GM12875 (cell line): Measurements from ENCODE around the gene CCDC82.

ENCODE experiments used
- H3K4me3 ChIP-seq: one replicate; pipeline ENCODE4 v1.5.1; 2011; ENCODE audit warnings: low read depth, low read length, control low read depth
- CTCF ChIP-seq: IDR thresholded peaks from 2 replicates; pipeline ENCODE4 v1.5.1; 2011; ENCODE audit warnings: low read depth, mild to moderate bottlenecking, control low read depth, inconsistent platforms, low read length, moderate library complexity, borderline replicate concordance; ENCODE audit not compliant: insufficient read depth

The CCDC82 gene

GRCh38 chr11:96329855-96330510, 59.7 kb downstream of the CCDC82 start:
- no peak for TF ChIP-seq CTCF

GRCh38 chr11:96329419-96329818, 60.3 kb downstream of the CCDC82 start:
- no peak for TF ChIP-seq CTCF
- no peak overlapping the region for H3K4me3 ChIP-seq

More at GRCh38 chr11:96329855-96330510, 59.7 kb downstream of the CCDC82 start:
- H3K4me3 ChIP-seq = no peak overlapping the region

GRCh38 chr11:96328395-96329010, 61.2 kb downstream of the CCDC82 start:
- TF ChIP-seq CTCF = no peak
- H3K4me3 ChIP-seq = no peak overlapping the region

- TF ChIP-seq CTCF = no peak
- H3K4me3 ChIP-seq = no peak overlapping the region
Measured at GRCh38 chr11:96326959-96327358, 62.8 kb downstream of the CCDC82 start.

GRCh38 chr11:96324912-96325311, 64.8 kb downstream of the CCDC82 start:
- no peak overlapping the region for H3K4me3 ChIP-seq

GRCh38 chr11:96323642-96323985, 66.1 kb downstream of the CCDC82 start:
- TF ChIP-seq CTCF = no peak
- no peak overlapping the region for H3K4me3 ChIP-seq

More at GRCh38 chr11:96324912-96325311, 64.8 kb downstream of the CCDC82 start:
- no peak for TF ChIP-seq CTCF
